22Rv1 (cell line): Measurements from ENCODE around the gene TP53AIP1.

ENCODE experiments used
- ZFX ChIP-seq: fragments of 450-650 bp; IDR thresholded peaks from 2 replicates; pipeline ENCODE4 v1.6.1; 2017; ENCODE audit warnings: antibody characterized with exemption, borderline replicate concordance
- TF ChIP-seq, protein P1 (sequence below): fragments of 450-650 bp; IDR thresholded peaks from 2 replicates; pipeline ENCODE4 v1.5.1; 2017; ENCODE audit warnings: mild to moderate bottlenecking

DNA sequence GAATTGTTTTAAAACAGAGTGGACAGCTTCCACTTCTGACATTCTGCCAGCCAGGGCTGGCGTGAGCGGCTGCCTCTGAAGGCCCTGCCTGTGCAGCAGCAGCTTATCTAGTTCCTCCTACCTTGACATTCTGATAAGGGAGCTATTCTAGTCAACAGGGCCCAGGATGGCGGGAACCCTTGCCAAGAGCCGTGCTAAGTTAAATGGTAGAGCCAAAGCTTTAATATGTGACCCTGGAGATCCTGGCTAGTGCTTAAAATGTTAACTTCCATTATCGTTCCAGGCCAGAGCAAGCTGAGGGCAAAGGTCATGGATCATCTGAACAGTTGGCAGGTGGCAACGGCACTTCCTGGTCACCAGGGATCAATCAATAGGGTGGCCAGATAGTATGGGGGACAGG, 48.0 kb downstream of the TP53AIP1 start:
- TF ChIP-seq, protein P1, sequence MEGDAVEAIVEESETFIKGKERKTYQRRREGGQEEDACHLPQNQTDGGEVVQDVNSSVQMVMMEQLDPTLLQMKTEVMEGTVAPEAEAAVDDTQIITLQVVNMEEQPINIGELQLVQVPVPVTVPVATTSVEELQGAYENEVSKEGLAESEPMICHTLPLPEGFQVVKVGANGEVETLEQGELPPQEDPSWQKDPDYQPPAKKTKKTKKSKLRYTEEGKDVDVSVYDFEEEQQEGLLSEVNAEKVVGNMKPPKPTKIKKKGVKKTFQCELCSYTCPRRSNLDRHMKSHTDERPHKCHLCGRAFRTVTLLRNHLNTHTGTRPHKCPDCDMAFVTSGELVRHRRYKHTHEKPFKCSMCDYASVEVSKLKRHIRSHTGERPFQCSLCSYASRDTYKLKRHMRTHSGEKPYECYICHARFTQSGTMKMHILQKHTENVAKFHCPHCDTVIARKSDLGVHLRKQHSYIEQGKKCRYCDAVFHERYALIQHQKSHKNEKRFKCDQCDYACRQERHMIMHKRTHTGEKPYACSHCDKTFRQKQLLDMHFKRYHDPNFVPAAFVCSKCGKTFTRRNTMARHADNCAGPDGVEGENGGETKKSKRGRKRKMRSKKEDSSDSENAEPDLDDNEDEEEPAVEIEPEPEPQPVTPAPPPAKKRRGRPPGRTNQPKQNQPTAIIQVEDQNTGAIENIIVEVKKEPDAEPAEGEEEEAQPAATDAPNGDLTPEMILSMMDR: no peak
- no peak for TF ChIP-seq ZFX
